Mesothelial cell of epicardium (in vitro differentiated cells): ENCODE data around the gene LCN6. TPM values are rescaled to one million over a fixed set of nuclear protein-coding genes. Genes with fewer than 3 reads are reported as not detected.

Source experiments
- DNase-seq, 2 experiments: peaks; one replicate each; pipeline ENCODE4 v3.0.0; 2021; ENCODE audit warnings: low spot score in 2 of 2; ENCODE audit not compliant: unreplicated experiment in 2 of 2
- H3K27ac Mint-ChIP-seq: 2 replicates; pipeline ENCODE4 v1.8.0; 2021; ENCODE audit warnings: mixed read lengths
- H3K27me3 Mint-ChIP-seq: 2 replicates; pipeline ENCODE4 v1.8.0; 2021; ENCODE audit warnings: low read depth, mixed read lengths
- H3K36me3 Mint-ChIP-seq: 2 replicates; pipeline ENCODE4 v1.8.0; 2021; ENCODE audit warnings: mixed read lengths
- H3K4me1 Mint-ChIP-seq: 2 replicates; pipeline ENCODE4 v1.8.0; 2021; ENCODE audit warnings: mixed read lengths
- H3K4me3 Mint-ChIP-seq: 2 replicates; pipeline ENCODE4 v1.8.0; 2021; ENCODE audit warnings: mild to moderate bottlenecking, moderate library complexity, mixed read lengths
- H3K9me3 Mint-ChIP-seq: 2 replicates; pipeline ENCODE4 v1.8.0; 2021; ENCODE audit warnings: mixed read lengths
- total RNA-seq: library from RNA; stranded (reverse); gene quantifications from 3 replicates; pipeline ENCODE4 v1.2.1, GENCODE V29; 2021
- TF ChIP-seq, protein P1 (sequence below): fragments of 200-600 bp; sonication (generic); IDR thresholded peaks from one replicate; pipeline ENCODE4 v1.5.0; 2021; ENCODE audit warnings: antibody characterized with exemption; ENCODE audit not compliant: unreplicated experiment

Gene LCN6
- total RNA-seq, 1 donor from 2014 or later, result not detected

GRCh38 chr9:136717399-136717798 is 30.9 kb downstream of the LCN6 start:
- Mint-ChIP-seq H3K4me3 (no peak overlapping the region), H3K27me3 (no peaks in the 10 kb centered on the region), H3K9me3 (no peaks in the 10 kb centered on the region), H3K4me1 (peaks cover 12% of the 10 kb centered on the region), H3K27ac (no peak overlapping the region), H3K36me3 (peaks cover 4% of the 10 kb centered on the region)
- no peak for DNase-seq
- TF ChIP-seq, protein P1, sequence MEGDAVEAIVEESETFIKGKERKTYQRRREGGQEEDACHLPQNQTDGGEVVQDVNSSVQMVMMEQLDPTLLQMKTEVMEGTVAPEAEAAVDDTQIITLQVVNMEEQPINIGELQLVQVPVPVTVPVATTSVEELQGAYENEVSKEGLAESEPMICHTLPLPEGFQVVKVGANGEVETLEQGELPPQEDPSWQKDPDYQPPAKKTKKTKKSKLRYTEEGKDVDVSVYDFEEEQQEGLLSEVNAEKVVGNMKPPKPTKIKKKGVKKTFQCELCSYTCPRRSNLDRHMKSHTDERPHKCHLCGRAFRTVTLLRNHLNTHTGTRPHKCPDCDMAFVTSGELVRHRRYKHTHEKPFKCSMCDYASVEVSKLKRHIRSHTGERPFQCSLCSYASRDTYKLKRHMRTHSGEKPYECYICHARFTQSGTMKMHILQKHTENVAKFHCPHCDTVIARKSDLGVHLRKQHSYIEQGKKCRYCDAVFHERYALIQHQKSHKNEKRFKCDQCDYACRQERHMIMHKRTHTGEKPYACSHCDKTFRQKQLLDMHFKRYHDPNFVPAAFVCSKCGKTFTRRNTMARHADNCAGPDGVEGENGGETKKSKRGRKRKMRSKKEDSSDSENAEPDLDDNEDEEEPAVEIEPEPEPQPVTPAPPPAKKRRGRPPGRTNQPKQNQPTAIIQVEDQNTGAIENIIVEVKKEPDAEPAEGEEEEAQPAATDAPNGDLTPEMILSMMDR, result no peak

GRCh38 chr9:136714893-136715274 is 33.4 kb downstream of the LCN6 start:
- Mint-ChIP-seq H3K27me3 (no peaks in the 10 kb centered on the region), H3K36me3 (peaks cover 4% of the 10 kb centered on the region), H3K4me1 (peaks cover 10% of the 10 kb centered on the region), H3K4me3 (no peak overlapping the region), H3K9me3 (no peaks in the 10 kb centered on the region), H3K27ac (no peak overlapping the region)
- TF ChIP-seq, protein P1, result no peak
- DNase-seq, result no peak

DNA sequence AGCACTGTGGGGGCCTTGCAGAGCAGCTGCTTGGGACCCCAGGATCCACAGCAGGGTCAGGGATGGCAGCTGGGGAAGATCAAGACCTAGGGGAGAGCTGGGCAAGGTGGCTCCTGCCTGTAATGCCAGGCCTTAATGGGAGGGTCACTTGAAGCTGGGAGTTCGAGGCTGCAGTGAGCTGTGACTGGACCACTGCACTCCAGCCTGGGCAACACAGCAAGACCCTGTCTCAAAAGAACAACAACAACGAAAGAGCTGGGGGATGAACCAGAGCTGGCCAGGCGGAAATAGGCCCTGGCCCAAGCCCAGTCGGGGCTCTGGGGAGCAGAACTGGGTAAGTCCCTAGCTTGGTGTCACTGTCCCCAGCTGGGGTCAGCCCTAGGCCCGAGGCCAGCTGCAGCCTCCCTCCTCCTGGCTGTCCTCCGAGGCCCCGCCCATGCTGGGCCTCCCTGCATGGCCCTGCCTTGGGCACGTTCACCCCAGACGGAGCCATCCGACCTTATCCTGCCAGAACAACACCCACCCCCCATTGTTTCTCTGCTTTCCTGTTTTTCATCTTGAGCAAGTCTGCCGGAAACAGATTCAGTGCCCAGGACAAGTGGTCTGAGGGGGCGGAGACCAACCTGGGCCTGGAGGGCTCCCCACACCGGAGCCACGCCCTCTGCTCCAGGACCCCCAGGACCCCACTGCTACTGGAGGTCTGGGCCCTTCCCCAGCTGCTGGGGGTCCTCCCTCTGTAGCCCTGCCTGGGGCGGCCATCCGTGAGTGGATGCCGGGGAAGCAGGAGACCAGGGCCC is 34.0 kb downstream of the LCN6 start:
- DNase-seq, result no peak
- Mint-ChIP-seq H3K4me3 (peak overlapping the region; percentile 70), H3K9me3 (no peaks in the 10 kb centered on the region), H3K27me3 (no peaks in the 10 kb centered on the region), H3K4me1 (peaks cover 10% of the 10 kb centered on the region), H3K36me3 (peaks cover 4% of the 10 kb centered on the region), H3K27ac (no peak overlapping the region)
- TF ChIP-seq, protein P1, result no peak

GRCh38 chr9:136713550-136713949 is 34.8 kb downstream of the LCN6 start:
- no peaks in the 10 kb centered on the region for H3K27me3 Mint-ChIP-seq
- H3K4me1 Mint-ChIP-seq, result peaks cover 10% of the 10 kb centered on the region
- no peak overlapping the region for H3K27ac Mint-ChIP-seq
- TF ChIP-seq, protein P1, result no peak
- H3K9me3 Mint-ChIP-seq, result no peaks in the 10 kb centered on the region
- H3K36me3 Mint-ChIP-seq, result peaks cover 4% of the 10 kb centered on the region
- H3K4me3 Mint-ChIP-seq, result peak overlapping the region; percentile 70
- no peak for DNase-seq

- Mint-ChIP-seq H3K4me1 (peaks cover 10% of the 10 kb centered on the region), H3K27me3 (no peaks in the 10 kb centered on the region), H3K4me3 (peak overlapping the region; percentile 70), H3K27ac (no peak overlapping the region), H3K36me3 (peaks cover 4% of the 10 kb centered on the region), H3K9me3 (no peaks in the 10 kb centered on the region)
- TF ChIP-seq, protein P1, result no peak
- DNase-seq, result peak in 1 of 2 experiments; percentile 54
Measured at GRCh38 chr9:136712690-136713544, 35.4 kb downstream of the LCN6 start.
